Measurements from ENCODE around the gene NPIPB4. TPM values are rescaled to one million over a fixed set of nuclear protein-coding genes. Genes with fewer than 3 reads are reported as not detected.
"Not testable (repeated sequence)": the region's sequence is repeated elsewhere in the genome, so short reads cannot be mapped to it uniquely, and the experiment has no call there.

The NPIPB4 gene
- total and polyA plus RNA-seq, 2 experiments from 2014 or later, result 49.2 to 77.6 TPM

DNA sequence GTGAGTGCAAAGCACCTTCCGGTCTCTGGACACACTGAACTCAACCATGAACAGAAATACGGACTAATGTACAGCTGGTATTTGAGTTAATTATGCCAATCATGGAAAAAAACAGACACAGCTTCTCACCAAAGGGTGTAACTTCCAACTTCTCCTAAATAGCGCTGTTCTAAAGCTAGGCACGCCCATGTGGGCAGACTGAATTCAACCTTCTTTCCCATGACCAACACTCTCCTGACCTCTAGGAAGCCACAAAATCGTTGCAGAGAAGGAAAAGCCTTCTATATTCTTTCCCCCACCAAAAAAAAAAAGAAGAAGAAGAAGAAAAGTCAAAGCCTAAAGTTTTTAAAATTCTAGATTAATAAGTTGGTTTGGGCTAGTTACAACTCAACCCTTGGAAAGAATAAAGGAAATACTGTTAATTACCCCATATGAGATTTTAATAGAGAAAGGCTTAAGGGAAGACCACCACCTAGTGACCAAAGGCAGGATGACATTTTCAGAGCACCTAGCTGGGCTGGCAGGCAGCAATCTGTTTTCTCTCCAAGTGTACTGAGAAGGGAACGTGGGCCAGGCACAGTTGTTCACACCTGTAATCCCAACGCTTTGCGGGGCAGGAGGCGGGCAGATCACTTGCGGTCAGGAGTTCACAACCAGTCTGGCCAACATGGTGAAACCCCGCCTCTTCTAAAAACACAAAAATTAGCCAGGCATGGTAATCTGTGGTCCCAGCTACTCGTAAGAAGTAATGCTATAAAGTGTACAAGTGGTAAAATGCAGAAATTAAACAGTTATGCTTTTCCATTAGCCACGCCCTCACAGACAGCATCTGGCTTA is 55.8 kb downstream of the NPIPB4 start:
- not testable (repeated sequence) for H4K20me1 ChIP-seq (replicated peaks; ENCODE audit: insufficient read depth); H3K9me2 ChIP-seq (ENCODE audit: insufficient read depth); H3K27ac ChIP-seq (ENCODE audit: low read depth); H3K79me2 ChIP-seq (replicated peaks; ENCODE audit: insufficient read depth); H3K4me1 Mint-ChIP-seq; H2AFZ ChIP-seq; H3K4me2 ChIP-seq; H3K27ac Mint-ChIP-seq; H3K4me1 ChIP-seq (ENCODE audit: insufficient read depth); H3K27me3 Mint-ChIP-seq (ENCODE audit: insufficient read depth, low read depth, poor library complexity); H3K9me3 Mint-ChIP-seq; H3K27me3 ChIP-seq (ENCODE audit: insufficient read depth); H3K36me3 ChIP-seq (ENCODE audit: insufficient read depth); H3K4me3 Mint-ChIP-seq; H3F3A ChIP-seq (replicated peaks; ENCODE audit: low read depth); H3K4me3 ChIP-seq
- DNase-seq (ENCODE audit: low spot score) (peak; percentile 70), ATAC-seq (peak; percentile 96)
- peak; percentile 58 to 59 for TF ChIP-seq CTCF (conservative IDR thresholded peaks at IDR 0.05; ENCODE audit: low read depth in 2 of 2)
- peaks cover 27% of the 10 kb centered on the region; the same call in 2 of the 3 replicates for H3K36me3 Mint-ChIP-seq (ENCODE audit: low read depth)

DNA sequence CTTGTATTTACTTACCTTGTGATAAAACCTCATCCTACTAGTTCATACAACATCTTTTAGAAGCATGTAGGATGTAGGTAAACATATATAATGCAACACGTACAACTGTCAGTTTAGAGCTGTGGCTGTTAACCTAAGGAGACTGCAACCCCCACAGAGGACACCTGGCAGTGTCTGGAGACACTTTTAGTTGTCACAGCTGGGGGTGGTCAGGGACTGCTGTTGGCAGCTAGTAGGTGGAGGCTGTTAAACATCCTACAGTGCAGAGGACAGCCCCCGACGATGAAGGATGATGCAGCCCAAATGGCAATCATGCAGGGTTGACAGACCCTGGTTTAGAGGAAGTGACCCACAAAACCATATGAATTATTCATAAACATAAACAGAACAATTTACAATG is 59.0 kb downstream of the NPIPB4 start:
- ATAC-seq, result peak; percentile 49; the same call in 2 of the 3 replicates
- not testable (repeated sequence) for H4K20me1 ChIP-seq (replicated peaks; ENCODE audit: insufficient read depth); H3K4me3 Mint-ChIP-seq

DNA sequence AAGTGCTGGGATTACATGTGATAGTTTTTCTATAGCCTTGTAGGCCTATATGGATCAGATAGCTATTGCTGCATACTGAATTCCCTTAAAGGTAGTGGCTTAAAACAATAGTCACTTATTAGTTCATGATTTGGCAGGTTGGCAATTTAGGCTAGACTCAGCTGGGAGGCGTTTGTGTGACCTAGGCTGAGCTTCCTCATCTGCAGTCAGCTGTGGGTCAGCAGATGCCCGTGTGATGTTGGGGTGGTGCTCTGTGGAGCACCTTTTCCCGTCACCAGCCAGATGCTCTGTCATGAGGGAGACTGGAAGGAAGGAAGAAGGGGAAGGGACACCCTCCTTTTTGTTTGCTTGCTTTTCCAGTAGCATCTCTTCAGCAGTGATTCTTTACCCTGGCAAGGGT is 64.2 kb downstream of the NPIPB4 start:
- not testable (repeated sequence) for H3K4me3 Mint-ChIP-seq; H3K4me1 Mint-ChIP-seq; ATAC-seq; H3K9me2 ChIP-seq (ENCODE audit: insufficient read depth); H2AFZ ChIP-seq; H3K79me2 ChIP-seq (replicated peaks; ENCODE audit: insufficient read depth); H3K27me3 ChIP-seq (ENCODE audit: insufficient read depth); H3K27me3 Mint-ChIP-seq (ENCODE audit: insufficient read depth, low read depth, poor library complexity); H3K9me3 Mint-ChIP-seq; H3K27ac Mint-ChIP-seq; DNase-seq (ENCODE audit: low spot score); H3F3A ChIP-seq (replicated peaks; ENCODE audit: low read depth); H3K4me3 ChIP-seq; H4K20me1 ChIP-seq (replicated peaks; ENCODE audit: insufficient read depth); H3K4me2 ChIP-seq; H3K36me3 ChIP-seq (ENCODE audit: insufficient read depth); H3K27ac ChIP-seq (ENCODE audit: low read depth); H3K4me1 ChIP-seq (ENCODE audit: insufficient read depth); H3K36me3 Mint-ChIP-seq (ENCODE audit: low read depth)

More for the DNA sequence above, 59.0 kb downstream of the NPIPB4 start:
- H3K4me3 ChIP-seq; H2AFZ ChIP-seq; H3K4me2 ChIP-seq; DNase-seq (ENCODE audit: low spot score); H3K36me3 ChIP-seq (ENCODE audit: insufficient read depth); H3K79me2 ChIP-seq (replicated peaks; ENCODE audit: insufficient read depth); H3K4me1 ChIP-seq (ENCODE audit: insufficient read depth); H3F3A ChIP-seq (replicated peaks; ENCODE audit: low read depth); H3K9me3 Mint-ChIP-seq; H3K27ac ChIP-seq (ENCODE audit: low read depth); H3K27me3 Mint-ChIP-seq (ENCODE audit: insufficient read depth, low read depth, poor library complexity); H3K27ac Mint-ChIP-seq; H3K9me2 ChIP-seq (ENCODE audit: insufficient read depth); H3K4me1 Mint-ChIP-seq; H3K27me3 ChIP-seq (ENCODE audit: insufficient read depth): not testable (repeated sequence)
- peaks cover 18% of the 10 kb centered on the region; the same call in 2 of the 3 replicates for H3K36me3 Mint-ChIP-seq (ENCODE audit: low read depth)

- not testable (repeated sequence) for H3K27me3 ChIP-seq (ENCODE audit: insufficient read depth); H4K20me1 ChIP-seq (replicated peaks; ENCODE audit: insufficient read depth); H3K4me1 Mint-ChIP-seq; H3K27ac Mint-ChIP-seq; H3F3A ChIP-seq (replicated peaks; ENCODE audit: low read depth); H2AFZ ChIP-seq; H3K9me3 Mint-ChIP-seq; H3K4me3 Mint-ChIP-seq; H3K4me1 ChIP-seq (ENCODE audit: insufficient read depth); H3K36me3 ChIP-seq (ENCODE audit: insufficient read depth); H3K27me3 Mint-ChIP-seq (ENCODE audit: insufficient read depth, low read depth, poor library complexity); H3K4me2 ChIP-seq; H3K79me2 ChIP-seq (replicated peaks; ENCODE audit: insufficient read depth); H3K4me3 ChIP-seq; ATAC-seq; H3K36me3 Mint-ChIP-seq (ENCODE audit: low read depth); H3K9me2 ChIP-seq (ENCODE audit: insufficient read depth); DNase-seq (ENCODE audit: low spot score); H3K27ac ChIP-seq (ENCODE audit: low read depth)
These were observed 67.0 kb downstream of the NPIPB4 start for GRCh38 chr16:21790506-21790905.

Small RNA genes within 50 kb of the gene (small RNA-seq; reads per million reads assigned to genes)
- not detected for gene AC092375.3 (ENCODE audit: low replicate concordance)

Other genes with a start within 250 kb of the NPIPB4 start
- gene IGSF6, start 205.1 kb downstream of the NPIPB4 start, total RNA-seq (2014; rRNA removed; shearing (Covaris generic)), result not detected in 2 replicates
- gene IGSF6, start 205.1 kb downstream of the NPIPB4 start, polyA plus RNA-seq (2016; fragmentation: Nextera tagmentation; extraction: Ambion mirVana), result 0.17 and 0.19 TPM in 2 replicates
- 0.17 and 0.31 TPM in 2 replicates for gene OTOA, start 193.8 kb downstream of the NPIPB4 start, total RNA-seq (2014; rRNA removed; shearing (Covaris generic))
- gene OTOA, start 193.8 kb downstream of the NPIPB4 start, polyA plus RNA-seq (2016; fragmentation: Nextera tagmentation; extraction: Ambion mirVana), result 0.16 TPM in 1 of 2 replicates, not detected in the other
- gene UQCRC2, start 95.6 kb upstream of the NPIPB4 start, total RNA-seq (2014; rRNA removed; shearing (Covaris generic)), result 122 and 135 TPM in 2 replicates
- gene UQCRC2, start 95.6 kb upstream of the NPIPB4 start, polyA plus RNA-seq (2016; fragmentation: Nextera tagmentation; extraction: Ambion mirVana), result 78.2 and 88.0 TPM in 2 replicates
- gene PDZD9, start 143.4 kb upstream of the NPIPB4 start, total RNA-seq (2014; rRNA removed; shearing (Covaris generic)), result not detected in 2 replicates
- gene PDZD9, start 143.4 kb upstream of the NPIPB4 start, polyA plus RNA-seq (2016; fragmentation: Nextera tagmentation; extraction: Ambion mirVana), result 0.19 and 0.35 TPM in 2 replicates
- gene MOSMO, start 150.4 kb upstream of the NPIPB4 start, total RNA-seq (2014; rRNA removed; shearing (Covaris generic)), result 16.4 and 19.2 TPM in 2 replicates
- 8.7 and 9.1 TPM in 2 replicates for gene MOSMO, start 150.4 kb upstream of the NPIPB4 start, polyA plus RNA-seq (2016; fragmentation: Nextera tagmentation; extraction: Ambion mirVana)
- 0.45 TPM in 1 of 2 replicates, not detected in the other for gene VWA3A, start 234.8 kb upstream of the NPIPB4 start, total RNA-seq (2014; rRNA removed; shearing (Covaris generic))
- gene VWA3A, start 234.8 kb upstream of the NPIPB4 start, polyA plus RNA-seq (2016; fragmentation: Nextera tagmentation; extraction: Ambion mirVana), result not detected in 2 replicates

Measured in GM23338 (cell line).